Vagina (tissue), 2 donors: Measurements from ENCODE around the gene F2RL2. TPM values are rescaled to one million over a fixed set of nuclear protein-coding genes. Genes with fewer than 3 reads are reported as not detected.

Experiments used
- DNase-seq, 2 donors: peaks; one replicate each; pipeline ENCODE4 v3.0.0-alpha.2; 2017; ENCODE audit errors: extremely low spot score in 2 of 2
- H3K27ac ChIP-seq: fragments of 200-600 bp; sonication (generic); one replicate; pipeline ENCODE4 v1.5.1; 2019
- H3K27me3 ChIP-seq: fragments of 200-600 bp; sonication (generic); one replicate; pipeline ENCODE4 v1.5.1; 2019
- H3K36me3 ChIP-seq, 2 donors: fragments of 200-600 bp; sonication (generic); one replicate each; pipeline ENCODE4 v1.5.1; 2017 to 2019
- H3K4me1 ChIP-seq: fragments of 200-600 bp; sonication (generic); one replicate; pipeline ENCODE4 v1.5.1; 2019
- H3K4me3 ChIP-seq, 2 donors: fragments of 200-600 bp; sonication (generic); 1 replicate in 1 of 2; 2 replicates in 1 of 2; pipeline ENCODE4 v1.5.1; 2016 to 2019
- H3K9me3 ChIP-seq: fragments of 200-600 bp; sonication (generic); one replicate; pipeline ENCODE4 v1.5.1; 2019
- CTCF ChIP-seq, 3 experiments: fragments of 450-650 bp in 2 of 3; fragments of 200-600 bp in 1 of 3; sonication (generic) in 1 of 3; IDR thresholded peaks; one replicate each; pipeline ENCODE4 v1.5.1; 2017 to 2019; ENCODE audit warnings: antibody characterized with exemption in 3 of 3, mild to moderate bottlenecking in 2 of 3, moderate library complexity in 2 of 3
- POLR2A ChIP-seq, 2 donors: fragments of 450-650 bp; IDR thresholded peaks; one replicate each; pipeline ENCODE4 v1.6.1; 2017; ENCODE audit warnings: antibody characterized with exemption in 2 of 2, mild to moderate bottlenecking in 2 of 2, moderate library complexity in 2 of 2
- POLR2AphosphoS5 ChIP-seq, 2 donors: sonication (generic); formaldehyde crosslinking; IDR thresholded peaks; one replicate each; pipeline ENCODE4 v1.9.0; 2017; ENCODE audit warnings: antibody characterized with exemption in 2 of 2, mild to moderate bottlenecking in 2 of 2, low read depth in 1 of 2; ENCODE audit not compliant: insufficient read depth in 1 of 2
- intact Hi-C: fragments of 100-400 bp; cut with DNase I; formaldehyde crosslinking; loops from one replicate; pipeline ENCODE4 v1.15.1; 2023
- total RNA-seq: library from RNA; depleted of rRNA; stranded (reverse); fragments of >200 nt; gene quantifications from one replicate; pipeline ENCODE4 v1.2.3, GENCODE V29; 2016

F2RL2 gene
- total RNA-seq, 1 donor from 2014 or later = not detected

GRCh38 chr5:76592692-76593091, 30.5 kb downstream of the F2RL2 start:
- Histone ChIP-seq H3K27me3 (no peaks in the 10 kb centered on the region), H3K4me3 (no peak overlapping the region), H3K4me1 (no peaks in the 10 kb centered on the region), H3K9me3 (no peaks in the 10 kb centered on the region), H3K27ac (no peak overlapping the region), H3K36me3 (no peaks in the 10 kb centered on the region)
- no peak for DNase-seq
- TF ChIP-seq POLR2AphosphoS5 (IDR thresholded peaks at IDR 0.05; ENCODE audit: insufficient read depth in 1 of 2, low read depth in 1 of 2) = no peak
- intact Hi-C loops = no loop called here

GRCh38 chr5:76591366-76591765, 31.8 kb downstream of the F2RL2 start:
- TF ChIP-seq CTCF (IDR thresholded peaks at IDR 0.05) (no peak), POLR2A (IDR thresholded peaks at IDR 0.05) (no peak), POLR2AphosphoS5 (IDR thresholded peaks at IDR 0.05; ENCODE audit: insufficient read depth in 1 of 2, low read depth in 1 of 2) (no peak)
- no peak for DNase-seq
- no peaks in the 10 kb centered on the region for H3K9me3 ChIP-seq
- H3K27ac ChIP-seq = no peak overlapping the region
- H3K4me3 ChIP-seq = no peak overlapping the region
- H3K36me3 ChIP-seq = no peaks in the 10 kb centered on the region
- no peaks in the 10 kb centered on the region for H3K4me1 ChIP-seq
- intact Hi-C loops = no loop called here
- H3K27me3 ChIP-seq = no peaks in the 10 kb centered on the region

- Histone ChIP-seq H3K36me3 (no peaks in the 10 kb centered on the region), H3K4me3 (no peak overlapping the region), H3K27me3 (no peaks in the 10 kb centered on the region), H3K27ac (no peak overlapping the region), H3K9me3 (no peaks in the 10 kb centered on the region), H3K4me1 (no peaks in the 10 kb centered on the region)
- TF ChIP-seq CTCF (IDR thresholded peaks at IDR 0.05) = no peak
- no peak for TF ChIP-seq POLR2A (IDR thresholded peaks at IDR 0.05)
- no peak for TF ChIP-seq POLR2AphosphoS5 (IDR thresholded peaks at IDR 0.05; ENCODE audit: insufficient read depth in 1 of 2, low read depth in 1 of 2)
- DNase-seq = no peak
- intact Hi-C loops = no loop called here
Measured at GRCh38 chr5:76590027-76590426, 33.2 kb downstream of the F2RL2 start.

GRCh38 chr5:76586531-76586930, 36.7 kb downstream of the F2RL2 start:
- intact Hi-C loops = no loop called here
- DNase-seq = no peak

GRCh38 chr5:76585783-76586217, 37.4 kb downstream of the F2RL2 start:
- intact Hi-C loops = no loop called here
- Histone ChIP-seq H3K9me3 (no peaks in the 10 kb centered on the region), H3K4me3 (no peak overlapping the region), H3K4me1 (no peaks in the 10 kb centered on the region), H3K36me3 (no peaks in the 10 kb centered on the region), H3K27me3 (no peaks in the 10 kb centered on the region), H3K27ac (no peak overlapping the region)
- no peak for DNase-seq
- no peak for TF ChIP-seq POLR2AphosphoS5 (IDR thresholded peaks at IDR 0.05; ENCODE audit: insufficient read depth in 1 of 2, low read depth in 1 of 2)
- TF ChIP-seq CTCF (IDR thresholded peaks at IDR 0.05) = no peak
- no peak for TF ChIP-seq POLR2A (IDR thresholded peaks at IDR 0.05)

More at GRCh38 chr5:76586531-76586930, 36.7 kb downstream of the F2RL2 start:
- Histone ChIP-seq H3K4me1 (no peaks in the 10 kb centered on the region), H3K36me3 (no peaks in the 10 kb centered on the region), H3K9me3 (no peaks in the 10 kb centered on the region), H3K4me3 (no peak overlapping the region), H3K27ac (no peak overlapping the region), H3K27me3 (no peaks in the 10 kb centered on the region)
- no peak for TF ChIP-seq POLR2A (IDR thresholded peaks at IDR 0.05)
- TF ChIP-seq POLR2AphosphoS5 (IDR thresholded peaks at IDR 0.05; ENCODE audit: insufficient read depth in 1 of 2, low read depth in 1 of 2) = no peak
- TF ChIP-seq CTCF (IDR thresholded peaks at IDR 0.05) = no peak
